Mucosa of descending colon (tissue), 3 donors: ENCODE data around the gene DENND4A. TPM values are rescaled to one million over a fixed set of nuclear protein-coding genes. Genes with fewer than 3 reads are reported as not detected.

Source experiments
- ATAC-seq: fragments of 200-7000 bp; cut with Tn5 transposase; one replicate; pipeline ENCODE4 v1.9.1; 2020; ENCODE audit warnings: mild to moderate bottlenecking, moderate library complexity
- DNase-seq, 3 donors: peaks; one replicate each; pipeline ENCODE4 v3.0.0-alpha.2; 2020
- H3K36me3 ChIP-seq: fragments of 200-600 bp; one replicate; pipeline ENCODE4 v1.8.0; 2021; ENCODE audit warnings: low read depth, mild to moderate bottlenecking
- H3K4me1 ChIP-seq: fragments of 200-600 bp; one replicate; pipeline ENCODE4 v1.8.0; 2021; ENCODE audit warnings: low read depth, mild to moderate bottlenecking
- H3K4me3 ChIP-seq: fragments of 200-600 bp; one replicate; pipeline ENCODE4 v1.8.0; 2021; ENCODE audit warnings: mild to moderate bottlenecking
- H3K9me3 ChIP-seq: fragments of 200-600 bp; one replicate; pipeline ENCODE4 v1.8.0; 2021; ENCODE audit warnings: mild to moderate bottlenecking
- CTCF ChIP-seq: fragments of 200-600 bp; IDR thresholded peaks from one replicate; pipeline ENCODE4 v1.8.0; 2022; ENCODE audit warnings: antibody characterized with exemption, mild to moderate bottlenecking
- intact Hi-C, 2 donors: fragments of 100-400 bp; cut with DNase I in 1 of 2; cut with micrococcal nuclease in 1 of 2; formaldehyde crosslinking; loops; one replicate each; pipeline versions ENCODE4 v1.11.0 to v1.11.1; 2022; cut with DNase I, micrococcal nuclease
- total RNA-seq, 3 donors: library from RNA; stranded (reverse); fragmentation: NEBNext Ultra II Directional in 2 of 3; extraction: Animal tissue kit (Norgen Biotek cat#: 25700) in 2 of 3; gene quantifications; one replicate each; pipeline versions ENCODE4 v1.2.1 to v1.2.4, GENCODE V29; 2021 to 2023
- donor health status: DM: no; HTN: no; CAD: no; lungs with moderate emphysema.
- donor health status: DM: no; HTN: no; CAD: no.
- donor health status: DM: no; HTN: yes; CAD: no.

Gene DENND4A
- total RNA-seq, 3 donors from 2014 or later: 20.3 to 34.7 (median 20.7) TPM

GRCh38 chr15:65695081-65695480 lies 97.0 kb downstream of the DENND4A start:
- ATAC-seq (no peak), DNase-seq (no peak)
- no peaks in the 10 kb centered on the region for H3K4me1 ChIP-seq
- intact Hi-C loops: no loop called here
- no peak for TF ChIP-seq CTCF
- no peaks in the 10 kb centered on the region for H3K36me3 ChIP-seq
- no peak overlapping the region for H3K4me3 ChIP-seq
- H3K9me3 ChIP-seq: no peaks in the 10 kb centered on the region

GRCh38 chr15:65690778-65691177 lies 101.3 kb downstream of the DENND4A start:
- ATAC-seq (no peak), DNase-seq (no peak)
- intact Hi-C loops: no loop called here
- Histone ChIP-seq H3K4me1 (no peaks in the 10 kb centered on the region), H3K4me3 (no peak overlapping the region), H3K9me3 (no peaks in the 10 kb centered on the region), H3K36me3 (no peaks in the 10 kb centered on the region)
- no peak for TF ChIP-seq CTCF

- no peaks in the 10 kb centered on the region for H3K36me3 ChIP-seq
- no peaks in the 10 kb centered on the region for H3K9me3 ChIP-seq
These were observed 101.9 kb downstream of the DENND4A start for GRCh38 chr15:65690173-65690572.

GRCh38 chr15:65688462-65688861 lies 103.6 kb downstream of the DENND4A start:
- Histone ChIP-seq H3K4me3 (no peak overlapping the region), H3K36me3 (no peaks in the 10 kb centered on the region), H3K9me3 (no peaks in the 10 kb centered on the region), H3K4me1 (no peaks in the 10 kb centered on the region)
- intact Hi-C loops: no loop called here
- no peak for DNase-seq
- no peak for TF ChIP-seq CTCF
- no peak for ATAC-seq

More at GRCh38 chr15:65690173-65690572, 101.9 kb downstream of the DENND4A start:
- Histone ChIP-seq H3K4me1 (no peaks in the 10 kb centered on the region), H3K4me3 (no peak overlapping the region)
- DNase-seq (no peak), ATAC-seq (no peak)
- TF ChIP-seq CTCF: no peak
- intact Hi-C loops: no loop called here

- DNase-seq (no peak), ATAC-seq (no peak)
- Histone ChIP-seq H3K4me1 (no peaks in the 10 kb centered on the region), H3K4me3 (no peak overlapping the region), H3K9me3 (no peaks in the 10 kb centered on the region), H3K36me3 (no peaks in the 10 kb centered on the region)
- intact Hi-C loops: no loop called here
- no peak for TF ChIP-seq CTCF
These were observed 109.6 kb downstream of the DENND4A start for GRCh38 chr15:65682404-65682911.

- intact Hi-C loops: no loop called here
- DNase-seq (no peak), ATAC-seq (no peak)
- no peaks in the 10 kb centered on the region for H3K9me3 ChIP-seq
- no peaks in the 10 kb centered on the region for H3K4me1 ChIP-seq
- no peaks in the 10 kb centered on the region for H3K36me3 ChIP-seq
- no peak for TF ChIP-seq CTCF
- no peak overlapping the region for H3K4me3 ChIP-seq
These were observed 111.5 kb downstream of the DENND4A start for GRCh38 chr15:65680544-65680943.
